ENCODE data around the gene STON2.
A peak's percentile ranks its signal among the peaks of the same experiment; 100 is the strongest.
"Not testable (repeated sequence)": the region's sequence is repeated elsewhere in the genome, so short reads cannot be mapped to it uniquely, and the experiment has no call there.

Gene STON2

GRCh38 chr14:81382517-81383225 lies 17.5 kb downstream of the STON2 start:
- peak overlapping the region; percentile 67; the same call in 1 of the 2 replicates for H3K27ac ChIP-seq
- TF ChIP-seq ZFX (IDR thresholded peaks at IDR 0.05) (no peak), CTCF (conservative IDR thresholded peaks at IDR 0.05) (no peak)

DNA sequence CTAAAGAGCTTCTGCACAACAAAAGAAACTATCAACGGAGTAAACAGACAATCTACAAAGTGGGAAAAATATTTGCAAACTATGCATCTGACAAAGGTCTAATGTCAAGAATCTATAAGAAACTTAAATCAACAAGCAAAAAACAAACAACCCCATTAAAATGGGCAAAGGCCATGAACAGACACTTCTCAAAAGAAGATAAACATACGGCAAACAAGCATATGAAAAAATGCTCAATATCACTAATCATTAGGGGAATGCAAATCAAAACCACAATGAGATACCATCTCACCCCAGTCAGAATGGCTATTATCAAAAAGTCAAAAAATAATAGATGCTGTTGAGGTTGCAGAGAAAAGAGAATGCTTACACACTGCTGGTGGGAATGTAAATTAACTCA lies 20.1 kb downstream of the STON2 start:
- H3K27ac ChIP-seq = not testable (repeated sequence)

DNA sequence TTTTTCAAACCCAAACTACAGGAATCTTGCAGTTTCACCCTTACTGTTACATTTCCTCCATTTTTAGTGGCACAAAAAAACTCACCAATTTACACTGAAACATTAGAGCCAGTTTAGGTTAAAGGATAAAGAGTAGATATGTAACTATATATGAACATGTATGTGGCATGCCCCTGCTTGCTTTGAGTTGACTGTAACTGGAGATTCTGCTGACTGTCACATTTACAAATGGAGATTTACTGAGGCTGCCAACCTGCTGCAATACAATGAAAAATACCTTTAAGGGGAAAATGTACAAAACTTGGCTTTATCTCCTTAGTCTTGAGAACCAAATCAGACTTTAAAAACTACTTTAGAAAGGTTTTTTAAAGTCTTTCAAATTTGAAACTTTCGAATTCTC lies 28.3 kb downstream of the STON2 start:
- no peak for TF ChIP-seq CTCF (conservative IDR thresholded peaks at IDR 0.05)
- TF ChIP-seq ZFX (IDR thresholded peaks at IDR 0.05) = no peak
- no peak overlapping the region for H3K27ac ChIP-seq

DNA sequence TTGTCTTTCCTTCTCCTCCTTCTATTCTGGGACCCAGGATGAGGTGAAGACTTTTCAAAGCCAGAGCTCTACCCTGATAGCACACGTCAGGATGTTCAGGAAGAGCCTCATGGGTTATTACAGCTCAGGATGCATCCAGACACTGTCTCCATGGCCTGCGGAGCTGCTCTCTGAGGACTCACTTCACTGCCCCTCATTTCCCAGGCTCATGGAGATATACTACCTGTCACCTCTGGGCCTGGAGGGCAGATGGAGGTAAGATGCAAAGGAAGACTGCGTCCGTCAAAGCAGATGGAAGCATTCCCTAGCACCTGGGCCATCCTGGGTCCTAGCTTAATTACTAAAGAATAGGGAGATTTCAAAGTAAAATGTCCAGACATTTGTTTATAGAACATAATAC lies 32.6 kb downstream of the STON2 start:
- no peak for TF ChIP-seq ZFX (IDR thresholded peaks at IDR 0.05)
- TF ChIP-seq CTCF (conservative IDR thresholded peaks at IDR 0.05) = no peak
- peak overlapping the region; percentile 55; the same call in 1 of the 2 replicates for H3K27ac ChIP-seq

DNA sequence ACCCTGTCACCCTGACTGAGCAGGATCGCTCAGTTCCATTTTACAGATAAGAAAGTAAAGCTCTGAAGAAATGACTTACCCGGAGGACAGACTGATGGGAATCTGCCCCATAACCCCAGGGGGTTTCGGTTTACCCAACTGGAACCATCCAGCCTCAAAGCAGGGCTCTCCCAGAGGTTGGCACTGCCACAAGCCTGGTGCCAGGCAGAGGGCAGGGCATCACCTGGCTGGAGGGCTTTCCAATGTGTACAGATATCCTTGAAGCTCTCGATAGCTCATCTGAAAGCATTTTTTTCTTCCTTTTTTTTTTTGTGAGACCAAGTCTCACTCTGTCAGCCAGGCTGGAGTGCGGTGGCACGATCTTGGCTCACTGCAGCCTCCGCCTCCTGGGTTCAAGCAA lies 33.2 kb downstream of the STON2 start:
- H3K27ac ChIP-seq = peak overlapping the region; percentile 55
- no peak for TF ChIP-seq CTCF (conservative IDR thresholded peaks at IDR 0.05)
- no peak for TF ChIP-seq ZFX (IDR thresholded peaks at IDR 0.05)

DNA sequence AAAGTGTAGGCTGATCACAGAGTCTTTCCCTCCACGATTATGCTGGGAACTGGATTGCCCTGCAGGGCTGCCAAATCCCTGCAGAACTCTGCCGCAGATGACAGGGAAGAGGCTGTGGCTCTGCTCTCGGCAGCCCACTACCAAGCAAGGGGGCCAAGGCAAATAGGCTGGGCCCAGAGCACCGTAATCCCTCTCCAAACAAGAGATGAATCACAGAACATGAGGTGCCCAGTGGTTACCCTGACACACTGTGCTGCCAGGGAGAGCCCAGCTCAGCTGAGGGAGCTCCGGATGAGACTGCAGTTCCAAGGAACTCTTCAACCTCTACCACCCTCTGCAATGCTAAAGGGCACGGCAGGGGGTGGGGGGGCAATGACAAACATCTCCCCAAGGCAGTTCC lies 33.9 kb downstream of the STON2 start:
- peak overlapping the region; percentile 55 for H3K27ac ChIP-seq
- TF ChIP-seq CTCF (conservative IDR thresholded peaks at IDR 0.05) (no peak), ZFX (IDR thresholded peaks at IDR 0.05) (no peak)

DNA sequence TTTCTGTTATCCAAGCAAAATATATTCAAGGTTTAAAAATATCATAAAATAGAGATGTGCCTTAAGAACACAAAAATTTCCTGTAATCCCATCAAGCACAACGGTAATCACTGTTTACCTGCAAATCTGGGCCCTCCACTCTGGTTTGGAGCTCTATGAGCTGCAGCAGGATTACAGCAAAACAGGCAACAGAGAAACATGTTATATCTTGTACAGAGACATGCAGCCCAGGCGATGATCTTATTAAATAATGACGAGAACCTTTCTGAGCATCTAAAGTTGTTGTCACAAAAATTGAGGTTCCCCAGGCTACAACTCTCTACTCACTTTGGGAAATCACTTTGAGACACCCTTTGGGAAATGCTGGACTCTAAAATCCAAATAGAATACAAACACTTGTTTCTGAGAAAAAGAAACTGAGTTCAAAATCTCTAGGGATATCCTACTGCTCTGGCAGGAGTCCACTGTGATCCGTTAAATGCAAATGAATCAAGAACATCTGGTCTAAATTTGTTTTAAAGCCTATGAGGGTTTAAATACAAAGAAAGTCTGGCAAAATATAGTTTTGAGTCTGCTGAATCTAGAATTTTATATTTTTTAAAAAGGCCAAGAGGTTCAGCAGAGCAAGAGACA lies 36.3 kb downstream of the STON2 start:
- TF ChIP-seq CTCF (conservative IDR thresholded peaks at IDR 0.05) = no peak
- no peak for TF ChIP-seq ZFX (IDR thresholded peaks at IDR 0.05)
- H3K27ac ChIP-seq = no peak overlapping the region

Measured in C4-2B (cell line).